DND-41 (cell line): ENCODE data around the gene ABCA10.
"Not testable (repeated sequence)": the region's sequence is repeated elsewhere in the genome, so short reads cannot be mapped to it uniquely, and the experiment has no call there.

ENCODE experiments used
- ATAC-seq: fragments of 200-7000 bp; cut with Tn5 transposase; 3 replicates; pipeline ENCODE4 v1.9.1; 2021; ENCODE audit warnings: low read depth; ENCODE audit not compliant: insufficient read depth
- DNase-seq: peaks from one replicate; pipeline ENCODE4 v3.0.0-alpha.2; 2020
- H2AFZ ChIP-seq: 2 replicates; pipeline ENCODE4 v1.6.0; 2012; ENCODE audit warnings: low read depth, low read length
- H3K27ac ChIP-seq: 2 replicates; pipeline ENCODE4 v1.5.1; 2012; ENCODE audit warnings: low read length, inconsistent platforms
- H3K27me3 ChIP-seq: fragments of 200-600 bp; sonication (generic); 2 replicates; pipeline ENCODE4 v1.6.0; 2012; ENCODE audit warnings: low read length, mild to moderate bottlenecking, inconsistent platforms; ENCODE audit not compliant: insufficient read depth, poor library complexity
- H3K36me3 ChIP-seq: 2 replicates; pipeline ENCODE4 v1.5.1; 2012; ENCODE audit warnings: low read length, inconsistent platforms; ENCODE audit not compliant: insufficient read depth
- H3K4me1 ChIP-seq: 2 replicates; pipeline ENCODE4 v1.5.1; 2012; ENCODE audit warnings: mild to moderate bottlenecking, low read length; ENCODE audit not compliant: insufficient read depth
- H3K4me2 ChIP-seq: 2 replicates; pipeline ENCODE4 v1.6.0; 2012; ENCODE audit warnings: mild to moderate bottlenecking, moderate library complexity, low read length, inconsistent platforms; ENCODE audit not compliant: insufficient read depth
- H3K4me3 ChIP-seq, 2 experiments: fragments of 200-600 bp in 1 of 2; shearing (Covaris generic) in 1 of 2; 2 replicates each; pipeline ENCODE4 v1.5.1; 2012 to 2016; ENCODE audit warnings: inconsistent platforms in 2 of 2, low read length in 2 of 2, mild to moderate bottlenecking in 2 of 2, low read depth in 1 of 2, moderate library complexity in 1 of 2
- H3K79me2 ChIP-seq: 2 replicates; pipeline ENCODE4 v1.6.0; 2012; ENCODE audit warnings: low read length, inconsistent platforms; ENCODE audit not compliant: insufficient read depth
- H3K9ac ChIP-seq: 2 replicates; pipeline ENCODE4 v1.6.0; 2012; ENCODE audit warnings: low read depth, mild to moderate bottlenecking, inconsistent platforms, low read length, moderate library complexity
- H3K9me3 ChIP-seq: 2 replicates; pipeline ENCODE4 v1.5.1; 2012; ENCODE audit warnings: low read length, moderate library complexity, mild to moderate bottlenecking, inconsistent platforms; ENCODE audit not compliant: insufficient read depth, severe bottlenecking
- H4K20me1 ChIP-seq: 2 replicates; pipeline ENCODE4 v1.6.0; 2012; ENCODE audit warnings: low read length; ENCODE audit not compliant: insufficient read depth
- CTCF ChIP-seq: IDR thresholded peaks from 2 replicates; pipeline ENCODE4 v1.5.1; 2012; ENCODE audit warnings: borderline replicate concordance, low read length, moderate library complexity, mild to moderate bottlenecking; ENCODE audit not compliant: poor library complexity, severe bottlenecking; ENCODE audit errors: extremely low read depth
- EZH2 ChIP-seq: IDR thresholded peaks from 3 replicates; pipeline ENCODE4 v1.6.1; 2012; ENCODE audit warnings: borderline replicate concordance, low read depth, mild to moderate bottlenecking, moderate library complexity, low read length, inconsistent platforms; ENCODE audit not compliant: severe bottlenecking

The ABCA10 gene

GRCh38 chr17:69208640-69209039 lies 20.0 kb downstream of the ABCA10 start:
- no peak overlapping the region for H2AFZ ChIP-seq
- no peaks in the 10 kb centered on the region for H3K9me3 ChIP-seq
- no peak overlapping the region for H3K27ac ChIP-seq
- no peaks in the 10 kb centered on the region for H3K27me3 ChIP-seq
- DNase-seq (no peak), ATAC-seq (no peak)
- no peak overlapping the region for H3K9ac ChIP-seq
- no peaks in the 10 kb centered on the region for H3K36me3 ChIP-seq
- H3K4me1 ChIP-seq: no peaks in the 10 kb centered on the region
- H4K20me1 ChIP-seq: no peaks in the 10 kb centered on the region
- no peak overlapping the region for H3K4me3 ChIP-seq
- no peaks in the 10 kb centered on the region for H3K79me2 ChIP-seq
- H3K4me2 ChIP-seq: no peak overlapping the region
- TF ChIP-seq EZH2: no peak

- no peaks in the 10 kb centered on the region for H3K27me3 ChIP-seq
- no peak overlapping the region for H3K4me3 ChIP-seq
- no peak overlapping the region for H3K9ac ChIP-seq
- H3K9me3 ChIP-seq: no peaks in the 10 kb centered on the region
- ATAC-seq (no peak), DNase-seq (no peak)
- no peak overlapping the region for H3K4me2 ChIP-seq
- H3K4me1 ChIP-seq: no peaks in the 10 kb centered on the region
- no peak overlapping the region for H2AFZ ChIP-seq
- no peaks in the 10 kb centered on the region for H4K20me1 ChIP-seq
- no peak overlapping the region for H3K27ac ChIP-seq
- no peaks in the 10 kb centered on the region for H3K79me2 ChIP-seq
- no peaks in the 10 kb centered on the region for H3K36me3 ChIP-seq
- TF ChIP-seq CTCF (no peak), EZH2 (no peak)
Measured at GRCh38 chr17:69207151-69207550, 21.5 kb downstream of the ABCA10 start.

GRCh38 chr17:69198238-69198637 lies 30.4 kb downstream of the ABCA10 start:
- TF ChIP-seq CTCF (no peak), EZH2 (no peak)
- no peak for DNase-seq
- Histone ChIP-seq H2AFZ (no peak overlapping the region), H3K4me3 (no peak overlapping the region), H3K36me3 (no peaks in the 10 kb centered on the region), H4K20me1 (no peaks in the 10 kb centered on the region), H3K4me1 (no peaks in the 10 kb centered on the region), H3K27me3 (no peaks in the 10 kb centered on the region), H3K9me3 (no peaks in the 10 kb centered on the region), H3K27ac (no peak overlapping the region), H3K79me2 (no peaks in the 10 kb centered on the region), H3K9ac (no peak overlapping the region), H3K4me2 (no peak overlapping the region)
- ATAC-seq: no peak

- not testable (repeated sequence) for H3K4me3 ChIP-seq, H3K36me3 ChIP-seq, H3K27ac ChIP-seq, H4K20me1 ChIP-seq, H3K27me3 ChIP-seq, DNase-seq, H3K4me2 ChIP-seq, H3K79me2 ChIP-seq, ATAC-seq, H3K9me3 ChIP-seq, H3K9ac ChIP-seq, H2AFZ ChIP-seq, H3K4me1 ChIP-seq
Measured at GRCh38 chr17:69196105-69196653, 32.4 kb downstream of the ABCA10 start.
